Measurements from ENCODE around the gene PSG1.
"Not testable (repeated sequence)": the region's sequence is repeated elsewhere in the genome, so short reads cannot be mapped to it uniquely, and the experiment has no call there.

The PSG1 gene

GRCh38 chr19:42880621-42881020 lies 1.1 kb upstream of the PSG1 start:
- not testable (repeated sequence) for DNase-seq

GRCh38 chr19:42876596-42876995 lies 2.9 kb downstream of the PSG1 start:
- not testable (repeated sequence) for DNase-seq

- not testable (repeated sequence) for DNase-seq
Observed at GRCh38 chr19:42875881-42876280, 3.6 kb downstream of the PSG1 start.

- DNase-seq: not testable (repeated sequence)
Observed at GRCh38 chr19:42874901-42875813, 4.4 kb downstream of the PSG1 start.

- DNase-seq: not testable (repeated sequence)
Observed at GRCh38 chr19:42874136-42874535, 5.4 kb downstream of the PSG1 start.

- no peak for DNase-seq
Observed at GRCh38 chr19:42872608-42873007, 6.9 kb downstream of the PSG1 start.

GRCh38 chr19:42857544-42857867 lies 22.0 kb downstream of the PSG1 start:
- no peak for DNase-seq

GRCh38 chr19:42856866-42857543 lies 22.5 kb downstream of the PSG1 start:
- DNase-seq: not testable (repeated sequence)

- DNase-seq: not testable (repeated sequence)
Observed at GRCh38 chr19:42854745-42855144, 24.8 kb downstream of the PSG1 start.

GRCh38 chr19:42853231-42853630 lies 26.3 kb downstream of the PSG1 start:
- not testable (repeated sequence) for DNase-seq

GRCh38 chr19:42852821-42853220 lies 26.7 kb downstream of the PSG1 start:
- DNase-seq: not testable (repeated sequence)

- not testable (repeated sequence) for DNase-seq
Observed at GRCh38 chr19:42851718-42852280, 27.7 kb downstream of the PSG1 start.

- DNase-seq: no peak
Observed at GRCh38 chr19:42850981-42851717, 28.4 kb downstream of the PSG1 start.

- no peak for DNase-seq
Observed at GRCh38 chr19:42846597-42846996, 32.9 kb downstream of the PSG1 start.

GRCh38 chr19:42843631-42844030 lies 35.9 kb downstream of the PSG1 start:
- not testable (repeated sequence) for DNase-seq

- DNase-seq: not testable (repeated sequence)
Observed at GRCh38 chr19:42832746-42833442, 46.6 kb downstream of the PSG1 start.

GRCh38 chr19:42832023-42832680 lies 47.4 kb downstream of the PSG1 start:
- DNase-seq: not testable (repeated sequence)

GRCh38 chr19:42831221-42832019 lies 48.1 kb downstream of the PSG1 start:
- DNase-seq: no peak

GRCh38 chr19:42821306-42821977 lies 58.1 kb downstream of the PSG1 start:
- DNase-seq: not testable (repeated sequence)

Measured in central memory CD4-positive, alpha-beta T cell (primary cell).